CD4-positive, alpha-beta memory T cell (primary cell): ENCODE data around the gene GAMT. TPM values are rescaled to one million over a fixed set of nuclear protein-coding genes. Genes with fewer than 3 reads are reported as not detected.

Source experiments
- CTCF ChIA-PET: fragments of 350-600 bp; sonication (Branson Sonifier 250); formaldehyde crosslinking; loops from one replicate; lab custom pipeline; 2021; ENCODE audit warnings: inconsistent platforms; ENCODE audit not compliant: partially characterized antibody; lab: Charles Lee
- POLR2A ChIA-PET: fragments of 350-600 bp; sonication (Branson Sonifier 250); formaldehyde crosslinking; loops from one replicate; lab custom pipeline; 2021; ENCODE audit not compliant: partially characterized antibody; lab: Charles Lee
- DNase-seq, 5 donors: peaks; one replicate each; pipeline versions ENCODE4 v3.0.0 to v3.0.0-alpha.2; 2020 to 2022; ENCODE audit warnings: mixed read lengths in 1 of 5
- H3K27ac ChIP-seq: one replicate; pipeline ENCODE4 v1.7.0; 2013; ENCODE audit warnings: low read depth, low read length
- H3K27me3 ChIP-seq: 2 replicates; pipeline ENCODE4 v1.7.0; 2013; ENCODE audit warnings: mild to moderate bottlenecking, low read length, moderate library complexity; ENCODE audit not compliant: insufficient read depth
- H3K36me3 ChIP-seq: 2 replicates; pipeline ENCODE4 v1.7.0; 2013; ENCODE audit warnings: mild to moderate bottlenecking, low read length, moderate library complexity; ENCODE audit not compliant: insufficient read depth
- H3K4me1 ChIP-seq: 2 replicates; pipeline ENCODE4 v1.7.0; 2013; ENCODE audit warnings: mild to moderate bottlenecking, low read length, moderate library complexity; ENCODE audit not compliant: insufficient read depth
- H3K4me3 ChIP-seq, 2 donors: one replicate each; pipeline ENCODE4 v1.7.0; 2013; ENCODE audit warnings: low read length in 2 of 2, mild to moderate bottlenecking in 1 of 2
- H3K9me3 ChIP-seq, 2 donors: one replicate each; pipeline ENCODE4 v1.7.0; 2013; ENCODE audit warnings: low read length in 2 of 2, control low read depth in 1 of 2; ENCODE audit not compliant: control insufficient read depth in 1 of 2
- H3K27ac Mint-ChIP-seq, 7 donors: one replicate each; pipeline ENCODE4 v1.8.0; 2020 to 2021; ENCODE audit warnings: mixed read lengths in 7 of 7, mild to moderate bottlenecking in 6 of 7, inconsistent platforms in 3 of 7, moderate library complexity in 3 of 7
- H3K27me3 Mint-ChIP-seq, 2 donors: one replicate each; pipeline ENCODE4 v1.8.0; 2020 to 2021; ENCODE audit warnings: mixed read lengths in 2 of 2
- H3K36me3 Mint-ChIP-seq, 2 donors: one replicate each; pipeline ENCODE4 v1.8.0; 2020 to 2021; ENCODE audit warnings: mixed read lengths in 2 of 2, inconsistent platforms in 1 of 2, mild to moderate bottlenecking in 1 of 2
- H3K4me1 Mint-ChIP-seq, 4 donors: one replicate each; pipeline ENCODE4 v1.8.0; 2020 to 2021; ENCODE audit warnings: mixed read lengths in 4 of 4, mild to moderate bottlenecking in 1 of 4
- H3K4me3 Mint-ChIP-seq, 8 donors: one replicate each; pipeline ENCODE4 v1.8.0; 2020 to 2021; ENCODE audit warnings: mixed read lengths in 8 of 8, mild to moderate bottlenecking in 7 of 8, moderate library complexity in 6 of 8, inconsistent platforms in 3 of 8
- H3K9me3 Mint-ChIP-seq, 8 donors: one replicate each; pipeline ENCODE4 v1.8.0; 2020 to 2021; ENCODE audit warnings: mixed read lengths in 8 of 8, mild to moderate bottlenecking in 5 of 8, inconsistent platforms in 3 of 8, moderate library complexity in 1 of 8
- intact Hi-C: fragments of 100-400 bp; cut with micrococcal nuclease; formaldehyde crosslinking; loops from one replicate; pipeline ENCODE4 v1.15.1; 2023
- polyA plus RNA-seq, 2 donors: library from polyadenylated mRNA; unstranded; fragments of 300-500 nt; fragmentation: Illumina TruSeq; gene quantifications; one replicate each; pipeline ENCODE4 v1.2.3, GENCODE V29; 2021
- total RNA-seq, 2 experiments: library from RNA; stranded (reverse); gene quantifications; one replicate each; pipeline ENCODE4 v1.2.3, GENCODE V29; 2021

Gene GAMT
- total and polyA plus RNA-seq, 4 experiments from 2014 or later, result 15.9 to 20.3 (median 17.8) TPM

- Mint-ChIP-seq H3K4me3 (no peak overlapping the region), H3K9me3 (no peaks in the 10 kb centered on the region), H3K27ac (no peak overlapping the region), H3K4me1 (no peaks in the 10 kb centered on the region), H3K36me3 (peaks cover 0 to 13% of the 10 kb centered on the region in 2 donors), H3K27me3 (no peaks in the 10 kb centered on the region)
- CTCF ChIA-PET, result interaction anchor here (1.3 to 2.2 kb wide), 4 partner anchors 14 to 129 kb away, joined by 3 to 15 read pairs (median 7); no protein-coding TSS in a partner anchor
- Histone ChIP-seq H3K27me3 (no peaks in the 10 kb centered on the region), H3K4me3 (no peak overlapping the region), H3K9me3 (no peaks in the 10 kb centered on the region), H3K4me1 (no peaks in the 10 kb centered on the region), H3K27ac (no peak overlapping the region), H3K36me3 (no peaks in the 10 kb centered on the region)
- POLR2A ChIA-PET, result interaction anchor here (0.6 to 1.7 kb wide), 2 partner anchors 10 to 161 kb away, joined by 3 to 4 read pairs; no protein-coding TSS in a partner anchor
- intact Hi-C loops, result no loop called here
- no peak for DNase-seq
These were observed 28.3 kb downstream of the GAMT start for GRCh38 chr19:1373042-1373533.

GRCh38 chr19:1370579-1371361 lies 30.6 kb downstream of the GAMT start:
- H3K4me3 Mint-ChIP-seq, result no peak overlapping the region
- Histone ChIP-seq H3K9me3 (no peaks in the 10 kb centered on the region), H3K27ac (no peak overlapping the region), H3K36me3 (no peaks in the 10 kb centered on the region), H3K4me3 (no peak overlapping the region), H3K4me1 (no peaks in the 10 kb centered on the region), H3K27me3 (no peaks in the 10 kb centered on the region)
- CTCF ChIA-PET, result no interaction called here
- H3K36me3 Mint-ChIP-seq, result peaks cover 4 to 15% of the 10 kb centered on the region in 2 donors
- no peaks in the 10 kb centered on the region for H3K9me3 Mint-ChIP-seq
- no peaks in the 10 kb centered on the region for H3K27me3 Mint-ChIP-seq
- no peaks in the 10 kb centered on the region for H3K4me1 Mint-ChIP-seq
- intact Hi-C loops, result no loop called here
- no peak for DNase-seq
- POLR2A ChIA-PET, result interaction anchor here (0.6 kb wide), 1 partner anchor 126 kb away, joined by 3 read pairs; no protein-coding TSS in a partner anchor
- no peak overlapping the region for H3K27ac Mint-ChIP-seq

- no peaks in the 10 kb centered on the region for H3K9me3 ChIP-seq
- H3K4me1 ChIP-seq, result peaks cover under 1% of the 10 kb centered on the region
- DNase-seq, result no peak
- H3K4me3 ChIP-seq, result no peak overlapping the region
- no peaks in the 10 kb centered on the region for H3K27me3 Mint-ChIP-seq
- H3K4me3 Mint-ChIP-seq, result no peak overlapping the region
- ChIA-PET CTCF (no interaction called here), POLR2A (no interaction called here)
- H3K27ac ChIP-seq, result no peak overlapping the region
- H3K9me3 Mint-ChIP-seq, result no peaks in the 10 kb centered on the region
- intact Hi-C loops, result no loop called here
- H3K27me3 ChIP-seq, result no peaks in the 10 kb centered on the region
- H3K4me1 Mint-ChIP-seq, result peaks cover 0 to 4% (median 1%) of the 10 kb centered on the region in 4 donors
- no peaks in the 10 kb centered on the region for H3K36me3 ChIP-seq
- H3K36me3 Mint-ChIP-seq, result peaks cover 8 to 13% of the 10 kb centered on the region in 2 donors
- H3K27ac Mint-ChIP-seq, result no peak overlapping the region
These were observed 32.0 kb downstream of the GAMT start for GRCh38 chr19:1369214-1369805.

GRCh38 chr19:1366899-1367870 lies 34.2 kb downstream of the GAMT start:
- Mint-ChIP-seq H3K27me3 (no peaks in the 10 kb centered on the region), H3K4me1 (peaks cover 5 to 24% (median 15%) of the 10 kb centered on the region in 4 donors), H3K27ac (no peak overlapping the region), H3K4me3 (no peak overlapping the region), H3K36me3 (peaks cover 8 to 18% of the 10 kb centered on the region in 2 donors), H3K9me3 (no peaks in the 10 kb centered on the region)
- CTCF ChIA-PET, result interaction anchor here (0.6 kb wide), 1 partner anchor 71 kb away, joined by 4 read pairs; no protein-coding TSS in a partner anchor
- no peak for DNase-seq
- Histone ChIP-seq H3K27ac (no peak overlapping the region), H3K4me3 (no peak overlapping the region), H3K4me1 (peaks cover 13% of the 10 kb centered on the region), H3K36me3 (peaks cover 5% of the 10 kb centered on the region), H3K27me3 (no peaks in the 10 kb centered on the region), H3K9me3 (no peaks in the 10 kb centered on the region)
- POLR2A ChIA-PET, result interaction anchor here (0.7 kb wide), 1 partner anchor 98 kb away, joined by 3 read pairs; the partner anchor contains the start of gene CIRBP
- intact Hi-C loops, result no loop called here

GRCh38 chr19:1366296-1366695 lies 35.0 kb downstream of the GAMT start:
- Mint-ChIP-seq H3K27me3 (no peaks in the 10 kb centered on the region), H3K4me1 (peaks cover 6 to 27% (median 15%) of the 10 kb centered on the region in 4 donors), H3K9me3 (no peaks in the 10 kb centered on the region), H3K27ac (no peak overlapping the region), H3K36me3 (peaks cover 8 to 23% of the 10 kb centered on the region in 2 donors), H3K4me3 (no peak overlapping the region)
- ChIA-PET CTCF (no interaction called here), POLR2A (no interaction called here)
- no peaks in the 10 kb centered on the region for H3K9me3 ChIP-seq
- peaks cover 5% of the 10 kb centered on the region for H3K36me3 ChIP-seq
- intact Hi-C loops, result no loop called here
- H3K4me1 ChIP-seq, result peaks cover 13% of the 10 kb centered on the region
- H3K27me3 ChIP-seq, result no peaks in the 10 kb centered on the region
- no peak for DNase-seq
- H3K4me3 ChIP-seq, result no peak overlapping the region
- H3K27ac ChIP-seq, result no peak overlapping the region

- CTCF ChIA-PET, result no interaction called here
- no peaks in the 10 kb centered on the region for H3K9me3 ChIP-seq
- peaks cover 13% of the 10 kb centered on the region for H3K4me1 ChIP-seq
- peaks cover 8 to 28% of the 10 kb centered on the region in 2 donors for H3K36me3 Mint-ChIP-seq
- no peaks in the 10 kb centered on the region for H3K27me3 ChIP-seq
- intact Hi-C loops, result no loop called here
- peak overlapping the region in 1 of 7 donors; percentile 41 for H3K27ac Mint-ChIP-seq
- H3K4me3 Mint-ChIP-seq, result no peak overlapping the region
- no peaks in the 10 kb centered on the region for H3K27me3 Mint-ChIP-seq
- H3K4me3 ChIP-seq, result no peak overlapping the region
- H3K4me1 Mint-ChIP-seq, result peaks cover 6 to 27% (median 15%) of the 10 kb centered on the region in 4 donors
- DNase-seq, result no peak
- POLR2A ChIA-PET, result no interaction called here
- H3K36me3 ChIP-seq, result peaks cover 5% of the 10 kb centered on the region
- H3K9me3 Mint-ChIP-seq, result no peaks in the 10 kb centered on the region
- H3K27ac ChIP-seq, result no peak overlapping the region
These were observed 35.7 kb downstream of the GAMT start for GRCh38 chr19:1365319-1366269.
